Stimulated activated CD8-positive, alpha-beta memory T cell treated with anti-CD3 and anti-CD28 coated beads, Interleukin-7, amount 100 ng/mL, for 1 hour (primary cell): ENCODE data around the gene HOXD9.

ENCODE experiments used
- DNase-seq, 2 donors: peaks; one replicate each; pipeline ENCODE4 v3.0.0-alpha.2; 2020; ENCODE audit warnings: low read depth in 2 of 2

HOXD9 gene

DNA sequence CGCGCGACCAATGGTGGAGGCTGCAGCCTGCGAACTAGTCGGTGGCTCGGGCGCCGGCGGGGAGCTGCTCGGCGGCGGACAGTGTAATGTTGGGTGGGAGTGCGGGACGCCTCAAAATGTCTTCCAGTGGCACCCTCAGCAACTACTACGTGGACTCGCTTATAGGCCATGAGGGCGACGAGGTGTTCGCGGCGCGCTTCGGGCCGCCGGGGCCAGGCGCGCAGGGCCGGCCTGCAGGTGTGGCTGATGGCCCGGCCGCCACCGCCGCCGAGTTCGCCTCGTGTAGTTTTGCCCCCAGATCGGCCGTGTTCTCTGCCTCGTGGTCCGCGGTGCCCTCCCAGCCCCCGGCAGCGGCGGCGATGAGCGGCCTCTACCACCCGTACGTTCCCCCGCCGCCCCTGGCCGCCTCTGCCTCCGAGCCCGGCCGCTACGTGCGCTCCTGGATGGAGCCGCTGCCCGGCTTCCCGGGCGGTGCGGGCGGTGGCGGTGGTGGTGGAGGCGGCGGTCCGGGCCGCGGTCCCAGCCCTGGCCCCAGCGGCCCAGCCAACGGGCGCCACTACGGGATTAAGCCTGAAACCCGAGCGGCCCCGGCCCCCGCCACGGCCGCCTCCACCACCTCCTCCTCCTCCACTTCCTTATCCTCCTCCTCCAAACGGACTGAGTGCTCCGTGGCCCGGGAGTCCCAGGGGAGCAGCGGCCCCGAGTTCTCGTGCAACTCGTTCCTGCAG, at the start of gene HOXD9:
TSS of gene HOXD9 (plus strand) at position 37 of the 728 bp plus-strand sequence. CDS start at position 87, 50 bp downstream.
- no peak for DNase-seq

- DNase-seq = no peak
Measured at GRCh38 chr2:176072951-176073904, 49.3 kb upstream of the HOXD9 start.

DNA sequence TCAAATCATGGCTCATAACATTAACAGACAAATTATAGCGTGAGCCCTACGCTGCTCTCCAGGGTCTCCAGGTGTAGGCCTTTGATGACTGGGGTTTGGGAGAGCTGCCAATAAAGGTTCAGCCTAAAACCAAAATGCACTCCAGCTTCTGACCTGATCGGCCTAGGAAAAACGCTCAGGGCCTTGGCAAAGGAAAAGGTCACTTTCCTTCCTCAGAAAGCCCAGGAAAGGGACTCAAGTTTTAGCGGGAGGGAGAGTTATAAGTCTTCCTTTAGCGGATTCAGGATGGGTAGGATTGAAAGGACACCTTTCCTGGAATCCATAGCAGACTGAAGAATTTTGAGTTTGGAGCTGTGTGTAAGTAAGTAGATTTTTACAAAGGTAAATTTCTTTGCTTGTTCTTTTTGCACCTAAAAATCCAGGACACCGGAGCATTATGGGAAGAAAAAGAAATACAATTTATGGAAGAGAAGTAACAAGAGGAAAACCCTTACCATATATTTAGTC, 47.5 kb upstream of the HOXD9 start:
- DNase-seq = no peak

GRCh38 chr2:176075481-176075880, 47.0 kb upstream of the HOXD9 start:
- DNase-seq = no peak

- DNase-seq = no peak
Measured at GRCh38 chr2:176076063-176076462, 46.5 kb upstream of the HOXD9 start.

- no peak for DNase-seq
Measured at GRCh38 chr2:176076796-176077195, 45.7 kb upstream of the HOXD9 start.

- no peak for DNase-seq
Measured at GRCh38 chr2:176078541-176079284, 43.8 kb upstream of the HOXD9 start.

DNA sequence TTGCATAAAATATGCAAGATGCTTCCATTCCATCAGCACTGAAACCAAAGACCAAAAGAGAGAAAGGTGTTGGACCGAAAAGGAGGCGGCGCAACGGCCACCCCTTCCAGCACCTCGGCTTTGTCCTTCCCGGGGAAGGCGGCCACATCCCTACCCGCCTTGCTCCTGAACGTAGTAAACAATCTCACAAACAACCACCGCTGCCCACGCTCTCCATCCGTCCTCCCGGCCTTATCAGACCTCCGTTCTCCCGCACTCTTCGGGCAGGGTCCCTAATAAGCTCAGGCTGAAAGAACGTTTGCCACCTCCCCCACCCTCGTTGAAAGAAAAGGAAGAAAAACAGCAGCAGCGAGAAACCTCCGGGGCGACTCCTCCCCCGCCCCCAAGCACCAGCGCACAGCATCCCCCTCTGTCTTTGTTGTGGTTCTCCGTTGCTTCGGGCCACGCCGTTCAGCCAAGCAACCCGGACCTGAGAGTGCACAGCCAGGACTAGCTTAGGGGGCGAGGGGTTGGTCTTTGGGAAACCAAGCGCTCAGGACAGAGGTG, 43.2 kb upstream of the HOXD9 start:
- DNase-seq = no peak

DNA sequence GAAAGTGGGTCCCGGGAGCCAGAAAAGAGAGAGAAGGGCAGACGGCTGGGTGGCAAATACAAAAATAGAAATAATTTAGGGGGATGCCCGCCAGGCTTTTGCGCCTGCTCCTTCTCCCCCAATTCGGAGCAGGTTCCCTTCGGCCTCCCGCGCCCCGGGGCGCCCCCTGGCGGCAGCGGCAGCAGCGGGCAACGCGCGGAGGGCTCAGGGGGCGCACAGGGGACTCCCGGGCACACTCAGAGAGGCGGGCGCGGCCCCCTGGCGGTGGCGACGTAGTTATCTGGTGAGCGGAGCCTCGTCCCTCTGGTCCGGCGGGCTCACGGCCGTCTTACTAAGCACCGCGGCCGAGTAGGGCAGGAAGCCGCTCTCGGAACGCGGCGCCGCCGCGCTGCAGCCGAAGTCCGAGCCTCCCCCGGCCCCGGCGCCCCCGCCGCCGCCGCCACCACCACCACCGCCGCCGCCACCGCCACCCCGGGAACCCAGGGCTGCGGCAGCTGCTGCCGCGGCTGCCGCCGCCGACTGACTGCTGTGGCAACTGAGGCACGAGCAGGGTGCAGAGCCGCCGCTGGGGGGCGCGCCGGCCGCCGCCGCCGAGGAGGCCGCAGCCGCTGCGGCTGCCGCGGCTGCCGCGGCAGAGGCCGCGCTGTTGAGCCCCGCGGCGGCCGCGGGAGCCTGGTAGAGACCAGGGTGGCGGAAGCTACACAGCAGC, 42.5 kb upstream of the HOXD9 start:
- no peak for DNase-seq

DNA sequence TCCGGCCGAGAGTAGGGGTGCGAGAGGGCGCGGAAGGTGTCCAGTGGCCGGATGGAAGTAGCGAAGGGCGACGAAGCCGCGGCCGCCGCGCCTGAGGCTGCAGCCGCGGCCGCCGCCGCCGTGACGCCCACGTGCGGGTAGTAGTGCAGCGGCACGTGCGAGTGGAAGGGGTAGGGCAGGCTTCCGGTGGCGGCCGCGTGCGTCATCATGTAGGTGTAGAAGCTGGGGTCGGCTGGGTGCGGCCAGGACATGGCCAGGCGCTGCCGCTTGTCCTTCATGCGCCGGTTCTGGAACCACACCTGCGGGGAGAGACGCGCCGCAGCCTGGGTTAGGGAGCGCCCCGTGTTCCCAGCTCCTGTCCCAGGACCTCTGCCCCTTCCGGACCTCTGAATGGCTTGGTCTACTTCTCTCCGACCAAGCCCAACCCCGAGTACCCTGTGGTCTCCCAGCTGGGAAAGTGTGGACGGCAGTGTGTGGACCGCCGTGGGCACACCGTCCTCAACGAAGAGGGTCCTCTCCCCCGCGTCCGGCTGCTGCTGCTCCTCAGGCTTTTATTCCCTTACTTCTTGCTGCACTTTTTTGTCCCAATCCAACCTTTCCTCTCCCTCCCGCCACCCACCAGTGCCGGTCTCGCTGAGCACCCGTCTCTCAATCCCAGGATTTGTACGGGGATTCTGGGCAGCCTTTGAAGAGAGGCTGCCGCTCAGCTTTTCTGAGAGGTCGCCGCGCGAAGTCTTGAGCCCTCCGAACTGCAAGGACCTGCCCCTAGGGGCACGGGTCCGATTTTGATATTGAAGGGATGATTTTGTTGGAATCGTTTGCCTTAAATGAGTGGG, 41.8 kb upstream of the HOXD9 start:
- no peak for DNase-seq

DNA sequence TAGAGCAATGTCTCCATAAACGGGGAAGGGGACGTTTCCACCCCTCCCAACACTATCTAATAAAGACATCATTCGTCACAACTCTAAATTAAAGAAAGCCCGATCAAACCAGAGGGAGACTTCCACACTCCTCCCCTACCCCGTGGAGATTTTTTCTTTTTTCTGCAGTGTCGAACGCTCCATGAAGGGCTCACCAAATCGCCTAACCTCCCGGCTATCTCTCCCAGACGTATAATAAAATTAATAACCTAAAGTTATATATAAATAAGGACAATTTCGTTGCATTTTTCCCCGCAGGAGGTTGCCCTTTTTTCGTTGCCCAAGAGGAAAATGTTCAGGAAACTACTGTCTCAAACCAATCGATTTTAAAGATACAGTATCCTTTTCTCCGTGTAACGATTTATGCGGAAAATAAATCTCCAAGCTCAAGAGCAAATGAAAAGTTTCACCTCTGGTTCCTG, 41.1 kb upstream of the HOXD9 start:
- DNase-seq = no peak

DNA sequence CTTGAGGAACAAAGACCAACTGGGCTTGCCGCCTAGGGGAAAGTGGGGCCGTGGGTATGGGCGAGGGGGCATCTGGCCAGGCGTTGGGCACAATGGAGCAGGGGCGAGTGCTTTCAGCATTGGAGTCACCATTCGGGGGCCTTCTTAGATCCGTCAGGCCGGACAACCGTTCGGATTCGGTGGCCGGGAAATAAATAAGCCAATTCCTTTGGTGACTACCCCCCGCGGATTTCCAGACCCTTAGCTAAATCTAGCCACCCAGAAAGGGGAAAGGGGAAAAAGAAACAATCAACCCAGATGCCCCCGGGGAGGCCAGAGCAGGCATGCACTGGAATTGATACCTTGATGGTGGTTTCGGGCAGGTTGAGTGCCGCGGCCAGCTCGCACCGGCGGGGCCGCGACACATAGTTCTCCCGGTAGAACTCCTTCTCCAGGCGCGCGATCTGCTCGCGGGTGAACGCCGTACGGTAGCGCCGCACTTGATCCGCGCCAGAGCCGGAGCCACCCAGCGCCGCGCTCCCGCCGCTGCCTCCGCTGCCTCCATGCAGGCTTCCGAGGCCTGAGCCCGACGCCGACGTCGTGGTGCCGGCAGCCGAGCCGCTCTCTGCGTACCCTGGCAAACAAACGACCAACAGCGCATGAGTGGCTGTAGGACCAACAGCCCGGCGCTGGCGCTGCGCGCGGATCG, 40.5 kb upstream of the HOXD9 start:
- no peak for DNase-seq

- no peak for DNase-seq
Measured at GRCh38 chr2:176082525-176082823, 40.0 kb upstream of the HOXD9 start.

DNA sequence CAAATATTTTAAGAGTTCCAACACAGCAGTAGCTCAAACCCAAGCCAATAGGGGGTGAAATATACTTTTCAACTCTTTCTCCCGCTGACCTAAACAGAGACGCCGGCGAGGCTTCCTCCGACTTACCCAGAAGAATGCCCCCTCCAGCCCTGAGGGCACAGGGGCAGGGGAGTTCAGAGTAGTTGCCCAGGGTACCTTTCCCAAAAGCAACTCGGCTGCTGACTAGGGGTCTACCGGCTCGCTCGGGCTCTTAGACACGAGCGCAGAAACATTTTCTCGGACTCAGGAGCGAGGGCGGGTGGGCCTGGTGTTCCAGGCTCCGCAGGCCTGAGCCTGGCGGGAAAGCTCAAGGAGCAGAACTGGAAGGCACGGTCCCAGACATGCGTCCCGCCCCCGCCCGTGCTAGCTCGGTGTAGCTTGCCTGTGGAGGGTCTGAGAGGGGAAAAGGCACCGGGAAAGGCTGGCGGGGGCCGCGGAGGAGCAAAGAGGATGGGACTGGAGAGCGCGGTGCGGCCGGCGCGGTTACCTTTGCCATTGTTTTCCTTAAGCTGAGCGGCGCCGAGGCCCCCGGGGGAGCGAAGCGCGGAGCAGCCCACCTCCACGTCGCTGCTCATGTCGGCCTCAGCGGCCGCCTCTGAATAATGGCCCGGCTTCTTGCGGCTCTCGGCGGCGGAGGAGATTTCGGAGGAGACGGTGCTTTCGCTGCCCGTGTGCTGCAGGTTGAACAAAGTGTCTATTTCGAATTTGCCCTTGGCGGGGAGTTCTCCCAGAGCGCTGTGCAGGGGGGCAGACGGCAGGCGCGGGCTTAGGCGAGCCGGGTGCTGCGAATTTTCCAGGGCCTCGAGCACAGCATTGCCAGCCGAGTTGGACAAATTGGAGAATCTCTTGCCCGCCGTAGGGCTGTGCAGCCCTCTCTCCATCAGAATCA, 39.4 kb upstream of the HOXD9 start:
- DNase-seq = no peak

- DNase-seq = no peak
Measured at GRCh38 chr2:176083796-176084261, 38.7 kb upstream of the HOXD9 start, which contains the start of gene EVX2. Gene EVX2 (minus strand): TSS chr2:176083962. CDS start chr2:176083776, 186 bp downstream.

DNA sequence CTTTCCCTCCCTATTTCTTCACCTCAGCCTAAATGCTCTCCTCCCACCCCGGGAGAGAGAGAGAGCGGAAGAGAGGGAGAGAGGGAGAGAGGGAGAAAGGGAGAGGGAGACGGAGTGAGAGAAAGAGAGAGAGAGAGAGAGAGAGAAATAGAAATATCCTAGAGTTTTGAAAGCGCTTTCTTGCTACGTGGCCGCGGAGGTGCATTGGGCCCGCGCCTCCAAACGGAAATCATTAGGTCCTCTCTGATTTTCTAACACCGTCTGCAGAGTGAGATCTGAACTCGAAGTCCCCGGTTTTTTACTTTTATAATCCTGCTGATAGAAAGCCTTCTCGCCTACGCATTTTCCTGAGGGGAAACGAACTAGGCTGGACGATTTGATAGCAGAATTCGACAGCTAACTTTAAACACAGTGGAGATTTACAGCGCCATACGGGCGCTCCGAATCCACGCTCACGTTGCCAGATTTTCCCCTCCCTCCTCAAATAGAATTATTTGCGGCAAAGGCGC, 37.9 kb upstream of the HOXD9 start:
- DNase-seq = no peak

DNA sequence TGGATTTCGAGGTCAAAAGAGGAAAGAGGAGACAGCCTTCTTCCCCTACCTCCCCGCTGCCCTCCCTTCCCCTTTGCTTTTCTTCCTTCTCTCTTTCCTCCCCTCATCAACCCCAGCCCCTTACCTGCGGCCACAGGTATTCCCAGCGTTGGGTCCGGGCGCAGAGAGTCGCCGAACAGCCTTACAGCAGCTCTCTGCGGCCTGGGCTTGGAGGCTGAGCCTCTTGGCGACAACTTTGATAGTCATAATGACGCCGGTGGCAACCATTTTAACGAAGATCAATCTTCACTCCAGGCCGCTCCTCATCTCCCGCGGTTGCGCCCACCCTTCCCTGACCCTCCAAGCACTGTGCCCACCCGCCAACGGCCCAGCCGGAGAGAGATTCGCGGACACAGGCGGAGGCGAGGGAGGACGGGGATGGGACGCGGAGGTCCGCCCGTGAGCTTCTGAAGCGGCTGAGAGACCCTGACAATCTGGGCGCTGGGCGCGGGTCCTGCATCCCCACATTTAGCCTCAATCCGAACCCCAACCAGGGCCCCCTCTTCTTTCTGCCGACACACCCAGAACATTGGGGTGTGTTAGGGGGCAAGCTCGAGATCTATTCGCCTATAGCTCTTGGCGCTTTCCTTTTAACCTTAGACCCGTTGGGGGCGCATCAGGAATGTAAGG, 37.3 kb upstream of the HOXD9 start:
- DNase-seq = no peak
